Measurements from ENCODE around the gene G3BP1.
A peak's percentile ranks its signal among the peaks of the same experiment; 100 is the strongest.
"Not testable (repeated sequence)": the region's sequence is repeated elsewhere in the genome, so short reads cannot be mapped to it uniquely, and the experiment has no call there.

Gene G3BP1

DNA sequence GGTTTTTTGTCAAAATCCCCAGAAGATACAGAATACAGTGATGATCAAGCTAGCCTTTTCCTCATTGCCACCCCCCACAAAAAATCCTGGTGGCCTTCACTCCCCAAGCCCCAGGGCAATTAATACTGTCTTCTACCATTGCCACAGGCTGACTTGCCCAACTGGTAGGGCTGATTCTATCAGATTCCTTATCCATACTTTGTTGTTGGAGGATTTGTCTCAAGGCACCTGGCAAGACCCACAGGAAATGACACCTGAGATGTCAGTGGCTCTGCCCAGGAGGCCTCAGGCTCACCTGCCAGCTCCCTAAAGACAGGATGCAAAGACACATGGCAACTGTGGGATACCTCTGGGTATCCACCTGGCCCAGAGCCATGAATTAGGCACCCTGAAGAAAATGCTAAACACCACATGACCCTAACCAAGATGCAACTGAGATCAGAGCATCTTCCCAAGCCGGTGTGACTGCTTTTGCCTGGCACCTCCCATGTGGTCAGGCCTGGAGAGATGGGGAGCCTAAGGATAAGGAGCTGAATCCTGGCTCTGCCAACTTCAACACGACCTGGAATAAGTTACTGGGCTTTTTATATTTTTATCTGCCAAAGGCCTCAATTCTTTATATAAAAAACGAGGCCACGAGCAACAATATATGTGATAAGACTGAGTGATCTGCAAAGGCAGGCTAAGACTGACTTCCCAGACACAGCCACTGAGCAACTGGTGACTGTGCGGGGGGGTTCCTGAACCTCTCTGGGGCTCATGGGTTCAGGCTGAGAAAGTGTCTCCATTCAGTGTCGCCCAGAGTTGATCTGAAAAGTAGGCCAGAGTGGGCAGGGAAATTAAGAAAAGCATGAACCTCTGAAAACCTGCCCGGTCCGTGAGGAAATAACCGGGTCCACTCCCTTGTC lies 14.3 kb upstream of the G3BP1 start:
- no peak for DNase-seq

DNA sequence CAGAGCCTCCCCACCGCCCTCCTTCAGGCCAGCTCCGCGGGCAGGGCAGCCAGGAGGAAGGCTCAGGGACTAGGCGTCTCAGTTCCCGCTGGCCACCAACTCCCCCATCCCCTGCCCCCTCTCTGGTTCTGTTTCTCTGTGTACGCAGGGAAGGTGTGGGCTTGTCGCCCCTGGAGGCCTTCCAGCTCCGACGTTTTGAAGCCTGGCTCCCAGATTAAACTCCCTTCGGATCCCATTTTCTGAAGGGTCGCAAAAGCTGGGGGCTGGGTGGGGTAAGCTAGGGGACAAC lies 13.7 kb upstream of the G3BP1 start:
- no peak for DNase-seq

DNA sequence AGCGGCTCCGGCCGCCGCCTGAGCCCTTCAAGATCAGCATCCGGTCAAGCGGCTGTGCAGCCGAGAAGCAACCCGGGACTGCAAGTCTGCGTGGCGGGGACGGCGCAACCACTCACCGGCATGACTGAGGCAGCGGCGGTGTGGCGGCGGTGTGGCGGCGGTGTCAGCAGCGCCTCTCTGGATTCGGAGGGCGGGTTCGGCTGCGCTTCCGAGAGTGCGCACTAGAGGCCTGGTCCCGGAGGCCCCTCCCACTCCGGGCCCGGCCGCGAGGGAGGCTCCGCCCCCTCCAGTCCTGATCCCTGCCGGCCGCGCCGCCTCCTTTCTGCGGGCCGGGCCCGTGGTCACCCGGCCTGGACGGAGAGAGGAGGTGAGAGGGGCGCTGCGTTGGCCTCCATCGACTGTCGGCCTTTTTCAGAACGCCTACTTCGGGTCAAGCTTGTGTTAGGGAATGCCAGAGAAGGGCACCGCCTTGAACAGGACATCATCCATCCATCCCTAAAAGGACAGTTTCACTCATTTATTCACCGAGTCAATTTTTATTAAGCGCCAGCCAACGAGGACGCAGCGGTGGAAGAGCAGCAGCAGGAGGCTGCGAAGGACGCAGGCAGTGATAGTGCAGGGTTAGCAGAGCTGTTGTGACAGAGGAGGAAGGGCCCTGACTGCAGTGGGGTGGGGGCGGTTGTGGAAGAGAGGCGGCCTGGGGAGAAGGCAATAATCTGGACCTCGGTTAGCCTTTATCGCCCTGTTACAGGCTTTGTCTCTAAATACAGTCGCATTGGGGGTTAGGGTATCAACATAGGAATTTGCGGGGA lies 13.1 kb upstream of the G3BP1 start, which contains the start of gene ATOX1:
TSS of gene ATOX1 (minus strand) at position 202 of the 812 bp plus-strand sequence. CDS start at position 122, 80 bp downstream.
- peak; percentile 74 for DNase-seq

DNA sequence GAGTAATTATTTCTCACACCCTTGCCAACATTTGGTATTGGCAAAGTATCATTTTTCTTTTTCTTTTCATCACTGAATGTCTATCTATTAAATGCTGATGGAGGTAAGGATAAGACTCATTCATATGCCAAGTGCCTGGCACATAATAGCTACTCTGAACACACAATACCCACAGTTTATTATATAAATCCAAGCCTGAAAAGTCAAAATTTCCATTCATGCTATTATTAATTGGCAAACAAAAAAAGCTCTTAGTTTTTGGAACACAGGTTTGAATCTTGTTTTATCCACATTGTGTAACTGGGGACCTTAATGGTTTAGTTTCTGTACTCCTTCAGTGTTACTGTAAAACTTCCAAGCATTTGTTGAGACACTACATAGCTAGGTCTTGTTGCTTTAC lies 7.0 kb upstream of the G3BP1 start:
- no peak for DNase-seq

DNA sequence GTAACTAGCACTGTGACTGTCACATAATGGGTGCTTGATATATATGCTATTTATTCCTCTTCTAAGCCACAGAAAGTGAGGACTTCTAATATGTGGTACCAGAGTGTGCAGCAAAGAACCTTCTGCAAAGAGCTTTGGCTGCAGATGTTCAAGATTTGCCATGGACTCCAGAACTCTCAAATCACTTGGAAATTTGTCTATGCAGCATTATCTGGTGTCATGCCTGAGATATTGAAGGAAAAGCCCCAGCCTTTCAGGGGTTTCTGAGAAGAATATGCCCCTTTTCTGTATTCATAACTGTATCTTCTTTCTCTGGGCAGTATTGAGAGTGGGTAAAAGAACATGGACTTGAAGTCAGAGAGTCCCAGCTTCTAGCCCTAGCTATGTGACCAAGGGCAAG lies 4.8 kb upstream of the G3BP1 start:
- no peak for DNase-seq

DNA sequence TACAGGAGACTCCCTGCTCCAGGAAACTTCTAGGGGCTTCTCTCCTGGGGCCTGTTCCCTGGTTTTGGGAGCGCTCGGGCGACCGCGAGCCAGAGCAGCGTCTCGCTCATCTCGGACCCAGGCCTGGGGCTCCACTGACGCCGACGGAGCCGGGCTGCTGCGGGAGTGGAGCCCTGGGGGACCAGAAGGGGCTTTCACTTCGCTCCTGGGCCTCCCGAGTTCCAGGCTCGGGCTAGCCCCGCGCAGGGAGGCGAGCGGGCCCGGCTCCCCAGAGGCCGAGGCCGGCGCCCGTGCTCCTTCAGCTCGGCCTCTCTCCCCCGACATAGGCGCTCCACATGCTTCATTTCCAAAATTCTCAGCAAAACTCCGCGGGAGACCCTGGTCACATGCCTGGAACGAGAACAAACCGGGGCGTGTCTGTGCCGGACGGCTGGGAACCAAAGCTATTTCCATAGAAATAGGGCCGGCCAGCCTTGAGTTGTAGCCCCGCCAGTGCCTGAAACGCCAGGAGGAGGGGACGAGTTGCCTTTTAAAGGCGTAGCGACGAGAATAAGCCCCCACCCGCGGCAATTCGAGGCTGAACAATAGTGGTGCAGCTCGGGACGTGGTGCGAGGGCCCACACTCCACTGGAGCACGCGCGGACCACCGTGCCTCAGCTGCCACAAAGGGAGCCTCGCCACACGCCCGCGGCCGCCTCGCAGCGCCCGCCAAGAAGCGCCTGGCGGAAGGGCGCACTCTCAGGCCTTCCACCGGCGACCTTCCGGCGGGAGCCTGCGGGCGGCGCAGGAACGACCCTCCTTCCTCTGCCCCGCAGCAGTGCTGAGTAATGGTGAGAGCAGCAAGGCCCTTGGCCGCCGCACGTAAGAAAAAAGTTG lies 1.1 kb upstream of the G3BP1 start:
- DNase-seq = peak; percentile 50

DNA sequence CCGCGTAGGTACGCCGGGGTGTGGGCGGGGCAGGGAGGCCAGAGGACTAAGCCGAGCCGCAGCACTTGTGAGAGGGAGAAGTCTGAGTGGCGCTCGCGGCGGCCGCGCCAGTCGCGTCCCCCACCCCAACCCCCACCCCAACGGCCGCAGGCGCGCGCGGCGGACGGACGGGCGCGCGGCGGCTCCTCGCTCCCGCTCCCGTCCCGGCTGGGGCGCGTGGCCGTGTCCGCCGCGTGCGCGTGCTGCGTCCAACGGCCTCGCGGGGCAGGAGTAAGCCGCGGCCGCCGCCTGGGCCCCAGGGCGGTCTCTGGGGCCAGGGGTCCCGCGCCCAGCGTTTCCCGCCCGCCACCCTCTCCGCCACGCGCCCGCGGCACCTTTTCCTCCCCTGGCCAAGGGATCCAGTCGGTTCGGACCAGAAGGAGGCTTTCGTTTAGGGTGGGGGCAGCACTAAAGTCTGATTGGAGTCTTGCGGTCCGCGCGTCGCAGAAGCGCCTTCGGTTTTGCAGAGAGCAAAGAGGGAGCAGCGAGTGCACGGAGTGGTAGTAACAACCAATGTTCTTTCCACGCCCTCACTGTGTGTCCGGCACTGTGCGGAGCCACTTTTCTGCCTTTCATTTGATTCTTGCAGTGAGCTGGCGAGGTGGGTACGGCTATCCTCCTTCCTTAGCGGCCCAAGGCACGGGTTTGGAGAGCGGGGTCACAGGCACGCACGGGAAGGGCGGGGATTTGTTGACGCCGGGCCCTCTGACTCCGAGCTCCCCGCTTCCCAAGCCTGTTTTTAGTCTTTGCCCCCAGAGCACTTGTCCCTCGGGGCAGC lies 483 bp downstream of the G3BP1 start:
- peak; percentile 32 for DNase-seq

DNA sequence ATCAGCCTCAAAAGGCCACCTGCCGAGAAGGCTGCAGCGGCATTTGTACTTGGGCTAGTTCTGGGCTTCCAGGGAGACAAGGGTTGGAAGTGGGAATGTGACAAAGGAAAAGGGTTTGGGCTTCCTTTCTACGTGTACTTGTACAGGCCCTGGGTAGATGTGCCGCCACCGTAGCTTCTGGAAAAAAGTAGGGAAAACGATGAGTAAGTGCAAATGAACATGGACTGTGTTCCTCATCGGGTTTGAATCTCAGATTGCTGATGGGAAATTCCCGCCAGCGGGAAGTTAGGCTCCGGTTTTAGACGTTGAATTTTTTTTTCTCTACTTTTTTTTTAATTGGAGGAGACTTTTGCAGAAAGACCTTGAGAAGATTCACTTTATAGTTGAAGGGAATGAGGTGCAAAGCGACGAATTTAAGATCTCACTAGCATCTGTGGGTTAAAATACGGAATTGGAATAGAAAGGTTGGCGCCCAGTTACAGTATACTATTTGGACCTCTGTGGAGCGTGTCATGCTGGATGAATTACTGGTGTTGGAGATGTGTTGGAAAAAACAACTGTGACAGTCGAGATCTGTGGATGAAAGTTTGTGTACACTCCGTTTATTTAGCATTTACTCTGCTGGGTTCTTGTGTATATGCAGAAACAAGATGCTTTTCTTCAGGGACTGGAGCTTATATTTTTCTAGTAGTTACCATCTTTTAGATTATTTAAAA lies 1.2 kb downstream of the G3BP1 start:
- no peak for DNase-seq

DNA sequence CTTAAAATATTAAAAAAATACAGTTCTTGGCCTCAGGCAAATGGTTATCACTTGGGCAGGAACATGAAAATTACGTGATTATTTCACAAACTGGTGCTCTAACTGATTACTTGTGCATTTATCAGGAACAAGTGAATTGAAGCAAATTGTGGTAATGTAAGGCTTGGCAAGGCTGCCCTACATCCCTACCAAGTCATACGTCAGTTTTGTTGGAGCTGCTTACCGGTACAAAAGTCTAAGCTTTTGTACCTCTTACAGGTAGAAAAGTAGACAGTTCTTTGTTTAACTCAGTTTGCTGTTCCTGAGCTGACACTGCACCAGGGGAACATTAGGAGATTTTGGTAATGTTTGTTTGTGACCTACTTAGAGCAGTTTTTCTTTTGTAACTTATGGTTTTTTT lies 2.2 kb downstream of the G3BP1 start:
- no peak for DNase-seq

DNA sequence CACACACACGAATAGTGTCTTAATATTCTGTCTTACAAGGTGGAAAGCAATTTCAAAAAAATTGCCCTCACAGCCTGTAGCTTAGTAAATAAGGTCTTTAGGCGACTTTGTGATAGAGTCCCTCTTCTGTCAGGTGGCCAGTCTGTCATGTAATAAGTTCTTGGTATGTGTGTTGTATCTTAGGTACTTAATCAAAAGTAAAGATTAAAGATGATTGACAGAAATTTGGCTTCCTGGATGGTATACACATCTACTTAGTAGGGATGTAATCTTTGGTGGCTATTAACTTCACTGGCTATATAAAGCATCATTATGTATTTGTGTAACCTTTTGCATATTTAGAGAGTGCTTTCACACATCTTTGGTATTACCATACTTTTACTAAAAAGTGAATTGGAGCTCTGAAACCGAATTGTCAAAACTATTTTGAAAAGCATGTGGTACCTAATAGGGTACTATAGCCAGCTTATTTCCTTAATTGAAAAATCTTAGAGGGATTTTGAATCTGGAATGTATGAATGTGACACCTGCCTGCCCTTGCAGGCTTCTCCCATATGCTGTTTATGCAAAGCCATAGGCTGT lies 3.4 kb downstream of the G3BP1 start:
- DNase-seq = no peak

DNA sequence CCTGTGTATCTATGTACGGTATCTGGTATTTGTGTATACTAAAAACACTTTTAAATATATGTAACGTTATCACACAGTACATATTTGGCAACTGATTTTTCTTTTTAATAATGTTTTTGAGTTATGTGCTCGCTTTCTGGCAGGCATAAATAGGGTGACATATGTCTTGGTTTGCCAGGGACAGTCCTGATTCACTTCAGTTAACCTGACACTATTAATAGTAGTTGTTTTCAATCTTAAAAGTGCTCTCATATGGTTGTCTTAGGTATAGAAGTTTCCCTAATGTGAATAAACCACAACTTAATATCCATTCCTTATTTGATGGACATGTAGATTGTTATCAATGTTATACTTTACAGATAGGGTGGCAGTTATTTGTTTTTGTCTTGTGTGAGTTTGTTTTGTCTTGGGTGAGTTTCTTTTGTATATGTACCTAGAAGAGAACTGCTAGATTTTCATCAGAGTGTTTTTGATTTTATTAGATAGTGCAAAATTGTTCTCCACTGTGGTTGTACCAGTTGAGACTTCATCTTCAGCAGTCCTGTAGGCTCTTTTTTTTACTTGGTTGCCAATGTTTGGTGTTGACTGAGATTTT lies 7.9 kb downstream of the G3BP1 start:
- no peak for DNase-seq

DNA sequence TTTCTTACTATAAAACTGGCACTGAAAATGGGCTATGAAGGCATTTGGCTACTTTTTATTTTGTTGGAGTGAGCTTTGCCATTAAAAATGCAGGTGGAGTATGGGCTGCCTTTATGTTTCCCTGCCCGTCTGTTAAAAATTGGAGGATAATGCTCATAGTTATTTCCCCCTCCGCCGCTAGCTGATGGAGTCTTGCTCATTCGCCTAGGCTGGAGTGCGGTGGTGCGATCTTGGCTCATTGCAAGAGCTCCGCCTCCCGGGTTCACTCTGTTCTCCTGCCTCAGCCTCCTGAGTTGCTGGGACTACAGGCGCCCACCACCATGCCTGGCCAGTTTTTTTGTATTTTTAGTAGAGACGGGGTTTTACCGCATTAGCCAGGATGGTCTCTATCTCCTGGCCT lies 8.6 kb downstream of the G3BP1 start:
- no peak for DNase-seq

DNA sequence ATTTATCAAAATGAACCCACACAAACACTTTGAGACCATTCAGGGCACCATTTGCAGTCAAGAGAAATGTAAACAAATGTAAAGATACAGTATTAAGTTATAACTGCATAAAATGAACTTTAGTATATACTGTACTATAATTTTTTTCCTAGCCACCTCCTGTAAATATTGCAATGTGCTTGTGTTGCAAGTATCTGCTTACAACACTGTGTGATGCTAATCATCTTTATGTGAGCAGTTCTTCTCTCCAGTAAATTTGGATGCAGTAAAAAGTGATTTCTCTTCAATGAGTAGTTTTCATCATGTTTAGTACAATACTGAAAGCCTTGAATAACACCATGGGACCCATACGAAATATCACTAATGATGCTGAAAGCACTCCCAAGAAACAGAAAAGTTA lies 9.4 kb downstream of the G3BP1 start:
- DNase-seq = no peak

DNA sequence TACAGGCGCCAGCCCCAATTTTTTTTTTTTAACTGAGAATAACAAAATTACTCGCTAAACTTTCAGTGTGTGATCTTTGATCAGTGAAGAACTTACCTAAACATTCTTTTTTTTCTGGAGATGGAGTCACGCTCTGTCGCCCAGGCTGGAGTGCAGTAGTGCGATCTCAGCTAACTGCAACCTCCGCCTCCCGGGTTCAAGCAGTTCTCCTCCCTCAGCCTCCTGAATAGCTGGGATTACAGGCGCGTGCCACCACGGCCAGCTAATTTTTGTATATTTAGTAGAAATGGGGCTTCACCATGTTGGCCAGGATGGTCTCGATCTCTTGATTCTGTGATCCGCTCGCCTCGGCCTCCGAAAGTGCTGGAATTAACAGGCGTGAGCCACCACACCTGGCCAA lies 11.9 kb downstream of the G3BP1 start:
- not testable (repeated sequence) for DNase-seq

DNA sequence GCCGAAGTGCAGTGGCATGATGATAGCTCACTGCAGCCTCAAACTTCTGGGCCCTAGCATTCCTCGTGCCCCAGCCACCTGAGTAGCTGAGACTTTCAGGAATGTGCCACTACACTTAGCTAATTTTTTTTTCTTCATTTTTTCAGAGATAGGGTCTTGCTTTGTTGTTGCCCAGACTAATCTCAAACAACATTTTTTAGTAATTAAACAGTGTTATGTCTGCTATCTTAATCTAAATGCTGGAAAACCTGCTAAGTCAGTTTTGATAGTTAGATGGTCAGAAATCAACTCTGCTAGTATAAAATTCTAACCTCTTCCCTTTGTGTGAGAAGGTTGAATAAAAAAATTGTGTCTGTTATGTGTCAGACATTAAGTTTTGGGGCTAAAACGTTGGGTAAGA lies 12.4 kb downstream of the G3BP1 start:
- DNase-seq = no peak

DNA sequence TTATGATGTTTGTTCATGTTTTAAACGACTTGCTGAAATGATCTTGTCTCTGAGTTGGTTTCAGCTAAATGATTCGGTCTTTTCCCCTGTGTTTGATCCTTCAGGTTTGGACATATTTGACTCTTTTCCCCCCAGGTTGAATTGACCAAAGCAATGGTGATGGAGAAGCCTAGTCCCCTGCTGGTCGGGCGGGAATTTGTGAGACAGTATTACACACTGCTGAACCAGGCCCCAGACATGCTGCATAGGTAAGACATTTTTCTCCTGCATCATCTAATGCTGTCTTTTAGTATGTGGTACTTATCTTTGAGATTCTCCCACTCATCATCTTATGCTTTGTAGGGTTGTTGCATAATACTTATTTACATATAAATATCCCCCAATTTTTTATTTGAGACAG lies 14.7 kb downstream of the G3BP1 start:
- DNase-seq = no peak

DNA sequence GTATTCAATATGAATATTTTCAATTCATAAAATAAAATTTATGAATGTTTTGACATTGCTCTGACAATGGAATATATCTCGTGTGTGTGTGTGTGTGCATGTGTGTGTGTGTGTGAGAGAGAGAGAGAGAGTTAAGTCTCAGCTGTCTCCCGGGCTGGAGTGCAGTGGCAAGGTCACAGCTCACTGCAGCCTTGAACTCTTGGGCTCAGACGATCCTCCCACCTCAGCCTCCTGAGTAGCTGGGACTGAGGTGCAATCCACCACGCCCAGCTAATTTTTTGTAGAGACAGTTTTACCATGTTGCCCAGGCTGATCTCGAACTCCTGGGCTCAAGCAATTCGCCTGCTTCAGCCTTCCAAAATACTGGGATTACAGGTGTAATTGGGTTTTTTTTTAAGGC lies 16.1 kb downstream of the G3BP1 start:
- no peak for DNase-seq

DNA sequence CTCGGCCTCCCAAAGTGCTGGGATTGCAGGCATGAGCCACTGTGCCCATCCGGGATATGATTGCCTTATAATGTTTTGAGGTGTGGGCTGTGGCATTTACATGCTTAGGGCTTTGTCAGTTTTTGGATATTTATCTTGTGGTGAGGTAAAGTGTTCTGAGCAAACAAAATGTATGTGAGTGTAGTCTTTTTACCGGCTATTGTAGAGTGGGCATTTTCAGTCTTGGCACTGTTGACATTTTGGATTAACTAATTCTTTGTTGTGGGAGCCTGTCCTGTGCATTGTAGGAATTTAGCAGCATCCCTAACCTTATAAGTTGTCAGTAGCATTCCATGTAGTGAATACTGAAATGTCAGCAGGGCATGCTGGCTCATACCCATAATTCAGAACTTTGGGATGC lies 21.6 kb downstream of the G3BP1 start:
- no peak for DNase-seq

DNA sequence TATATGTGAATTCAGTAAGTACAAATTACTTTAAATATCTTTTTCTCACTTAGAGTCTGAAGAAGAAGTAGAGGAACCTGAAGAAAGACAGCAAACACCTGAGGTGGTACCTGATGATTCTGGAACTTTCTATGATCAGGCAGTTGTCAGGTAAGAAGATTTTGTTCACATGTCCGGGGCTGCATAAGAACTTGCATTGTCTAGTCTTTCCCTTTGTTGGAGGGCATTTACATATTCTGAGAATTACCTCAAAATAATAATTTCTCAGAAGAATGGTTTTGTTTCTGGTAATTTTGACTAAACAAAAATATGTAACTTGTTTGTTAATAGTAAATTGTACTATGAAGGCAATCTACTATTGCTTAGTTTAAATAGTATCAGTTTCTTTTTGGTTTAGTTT lies 23.7 kb downstream of the G3BP1 start:
- DNase-seq = no peak

DNA sequence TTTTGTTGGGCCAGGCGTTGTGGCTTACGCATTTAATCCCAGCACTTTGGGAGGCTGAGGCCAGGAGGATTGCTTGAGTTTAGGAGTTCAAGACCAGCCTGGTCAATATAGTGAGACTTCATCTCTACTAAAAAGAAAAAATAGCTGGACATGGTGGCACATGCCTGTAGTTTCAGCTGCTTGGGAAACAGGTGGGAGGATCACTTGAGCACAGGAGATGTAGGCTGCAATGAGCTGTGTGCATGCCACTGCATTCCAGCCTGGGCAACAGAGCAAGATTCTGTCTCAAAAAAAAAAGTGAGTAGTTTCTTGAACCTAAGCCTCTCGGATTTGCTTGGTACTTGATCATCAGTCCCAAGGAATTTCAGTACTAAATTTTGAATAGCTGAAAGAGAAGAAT lies 26.9 kb downstream of the G3BP1 start:
- no peak for DNase-seq

DNA sequence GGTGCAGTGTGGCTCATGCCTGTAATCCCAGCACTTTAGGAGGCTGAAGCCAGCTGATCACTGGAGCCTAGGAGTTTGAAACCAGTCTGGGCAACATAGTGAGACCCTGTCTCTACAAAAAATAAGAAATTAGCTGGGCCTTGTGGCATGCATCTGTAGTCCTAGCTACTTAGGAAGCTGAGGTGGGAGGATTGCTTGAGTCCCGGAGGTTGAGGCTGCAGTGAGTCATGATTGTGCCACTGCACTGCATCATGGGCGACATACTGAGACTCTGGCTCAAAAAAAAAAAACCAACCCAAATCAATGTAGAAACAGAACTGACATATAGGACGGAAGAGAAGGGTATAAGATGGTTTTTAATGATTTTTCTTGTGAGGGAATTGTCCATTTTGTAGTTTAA lies 27.7 kb downstream of the G3BP1 start:
- DNase-seq = peak; percentile 78

All from MV-4-11 (cell line).